ENCODE results near the gene HABP4.

The HABP4 gene

DNA sequence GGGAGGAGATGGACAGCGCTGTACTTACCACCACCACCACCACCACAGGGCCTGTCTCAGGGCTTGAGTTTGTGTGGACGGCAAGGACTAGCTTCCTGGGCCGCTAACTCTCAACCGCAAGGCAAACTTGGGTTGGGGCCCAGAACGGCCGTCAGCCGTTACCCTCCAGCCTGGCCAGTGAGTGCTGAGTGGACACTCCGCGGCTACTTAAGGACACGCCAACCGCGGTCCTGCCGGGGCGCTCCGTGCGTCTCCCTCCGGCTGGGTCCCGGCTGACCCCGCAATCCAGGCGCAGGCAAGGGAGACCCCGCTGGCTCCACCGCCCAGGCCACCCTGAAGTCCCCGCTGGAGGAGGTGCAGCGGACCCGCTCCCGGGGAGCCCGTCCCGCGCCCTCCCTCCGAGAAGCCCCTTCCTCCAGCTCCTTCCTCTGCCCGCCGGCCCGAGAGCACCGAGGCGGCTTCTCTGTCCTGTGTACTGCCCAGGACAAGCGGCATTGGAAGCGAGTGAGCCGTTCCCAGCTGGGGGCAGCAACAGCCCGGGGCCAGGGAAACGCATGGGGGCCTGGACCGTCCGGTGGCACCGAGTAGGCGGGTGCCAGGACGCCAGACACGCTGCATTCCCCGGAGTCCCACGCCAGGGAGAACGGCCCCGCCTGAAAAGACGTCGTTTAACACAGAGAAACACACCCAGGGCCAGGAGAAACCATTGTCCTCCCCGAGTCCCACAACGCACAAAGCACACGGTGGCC is 46.6 kb downstream of the HABP4 start:
- H3K4me3 ChIP-seq (ENCODE audit: low read depth, low read length) = no peak overlapping the region

GRCh38 chr9:96497117-96497399 is 47.1 kb downstream of the HABP4 start:
- no peak for TF ChIP-seq CTCF (IDR thresholded peaks at IDR 0.05; ENCODE audit: control insufficient read depth, extremely low read depth, insufficient read depth)
- no peak overlapping the region for H3K4me3 ChIP-seq (ENCODE audit: low read depth, low read length)
- DNase-seq (ENCODE audit: low read depth) = no peak

More for the DNA sequence above, 46.6 kb downstream of the HABP4 start:
- no peak for DNase-seq (ENCODE audit: low read depth)
- no peak for TF ChIP-seq CTCF (IDR thresholded peaks at IDR 0.05; ENCODE audit: control insufficient read depth, extremely low read depth, insufficient read depth)

DNA sequence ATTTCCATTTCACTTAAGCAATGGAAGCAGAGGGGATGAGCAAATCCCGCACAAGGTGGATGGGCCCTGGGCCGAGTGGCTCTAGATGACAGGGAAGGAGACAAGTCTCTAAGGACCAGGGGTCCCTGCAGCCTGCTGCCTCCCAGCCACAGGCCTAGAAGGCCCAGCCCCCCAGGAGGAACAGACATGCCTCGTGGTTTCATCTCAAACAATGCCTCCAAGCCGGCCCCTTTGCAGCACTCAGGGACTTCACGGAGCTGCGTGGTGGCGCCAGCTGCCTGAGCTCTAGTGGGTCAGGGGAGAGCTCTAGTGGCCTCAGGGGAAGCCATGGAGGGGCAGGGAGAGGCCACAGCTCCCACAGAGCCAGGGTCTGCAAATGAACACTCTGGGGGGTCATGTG is 48.8 kb downstream of the HABP4 start:
- TF ChIP-seq CTCF (IDR thresholded peaks at IDR 0.05; ENCODE audit: control insufficient read depth, extremely low read depth, insufficient read depth) = no peak
- no peak overlapping the region for H3K4me3 ChIP-seq (ENCODE audit: low read depth, low read length)
- DNase-seq (ENCODE audit: low read depth) = no peak

DNA sequence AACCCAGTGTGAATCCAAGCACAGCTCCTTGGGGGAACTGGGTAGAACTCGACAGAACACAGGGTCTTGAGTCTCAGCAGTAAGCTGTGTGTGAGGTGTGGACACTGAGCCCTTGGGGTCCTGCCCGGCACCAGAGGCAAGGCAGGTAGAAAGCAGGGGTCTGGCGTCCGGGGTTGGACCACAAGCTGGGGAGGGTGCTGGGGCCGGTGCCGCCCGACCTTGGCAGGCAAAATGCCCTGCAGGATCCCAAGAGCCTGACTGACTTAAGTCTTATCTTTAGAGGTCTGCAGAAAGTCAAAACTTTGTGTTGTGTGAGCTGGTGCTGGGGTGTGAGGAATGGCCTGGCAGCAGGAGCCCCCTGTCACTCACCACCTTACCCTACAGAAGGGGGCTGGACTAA is 49.3 kb downstream of the HABP4 start:
- no peak for TF ChIP-seq CTCF (IDR thresholded peaks at IDR 0.05; ENCODE audit: control insufficient read depth, extremely low read depth, insufficient read depth)
- H3K4me3 ChIP-seq (ENCODE audit: low read depth, low read length) = no peak overlapping the region
- no peak for DNase-seq (ENCODE audit: low read depth)

DNA sequence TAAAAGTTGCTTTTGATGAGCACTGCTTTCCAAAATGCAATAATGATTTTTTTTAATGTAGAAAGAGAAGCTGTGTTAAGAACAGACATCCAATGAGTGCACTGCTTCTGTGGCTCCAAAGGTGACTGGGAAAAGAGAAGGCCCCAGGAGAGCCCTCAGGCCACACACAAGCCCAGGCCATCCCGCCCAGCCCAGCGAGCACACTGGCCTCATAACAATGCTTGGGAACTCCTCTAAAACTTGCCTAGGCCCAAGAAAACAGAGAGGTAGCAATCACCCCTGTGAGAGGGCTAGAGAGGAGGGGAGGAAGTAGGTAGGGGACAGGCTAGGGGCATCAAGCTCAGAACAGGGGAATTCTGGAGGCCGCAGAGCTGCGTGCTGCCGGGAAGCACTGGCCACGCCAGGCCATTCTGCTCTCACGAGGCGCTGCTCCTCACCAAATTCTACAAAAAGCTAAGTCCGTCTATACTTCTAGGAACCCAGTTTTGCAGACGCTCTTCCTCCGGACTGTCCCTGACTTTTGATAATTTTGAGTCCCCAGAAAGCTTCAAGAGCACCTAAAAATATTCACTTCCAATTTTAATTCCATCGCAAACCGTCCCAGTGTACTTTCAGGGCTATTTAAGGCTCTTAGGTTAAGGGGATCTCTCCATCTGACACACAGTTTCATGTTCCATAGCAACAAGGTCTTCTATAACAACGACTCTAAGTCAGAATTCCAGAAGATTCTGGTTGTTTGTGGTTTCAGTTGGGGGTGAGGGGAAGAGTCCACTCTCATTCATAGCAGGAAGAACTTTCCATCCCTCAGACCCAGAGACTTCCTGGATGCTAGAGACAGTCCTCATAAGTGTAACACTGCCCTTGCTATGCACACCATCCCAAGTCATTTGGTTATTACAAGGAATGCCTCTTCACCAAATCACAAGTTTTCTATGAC is 51.0 kb downstream of the HABP4 start:
- no peak for DNase-seq (ENCODE audit: low read depth)
- no peak overlapping the region for H3K4me3 ChIP-seq (ENCODE audit: low read depth, low read length)
- TF ChIP-seq CTCF (IDR thresholded peaks at IDR 0.05; ENCODE audit: control insufficient read depth, extremely low read depth, insufficient read depth) = no peak

DNA sequence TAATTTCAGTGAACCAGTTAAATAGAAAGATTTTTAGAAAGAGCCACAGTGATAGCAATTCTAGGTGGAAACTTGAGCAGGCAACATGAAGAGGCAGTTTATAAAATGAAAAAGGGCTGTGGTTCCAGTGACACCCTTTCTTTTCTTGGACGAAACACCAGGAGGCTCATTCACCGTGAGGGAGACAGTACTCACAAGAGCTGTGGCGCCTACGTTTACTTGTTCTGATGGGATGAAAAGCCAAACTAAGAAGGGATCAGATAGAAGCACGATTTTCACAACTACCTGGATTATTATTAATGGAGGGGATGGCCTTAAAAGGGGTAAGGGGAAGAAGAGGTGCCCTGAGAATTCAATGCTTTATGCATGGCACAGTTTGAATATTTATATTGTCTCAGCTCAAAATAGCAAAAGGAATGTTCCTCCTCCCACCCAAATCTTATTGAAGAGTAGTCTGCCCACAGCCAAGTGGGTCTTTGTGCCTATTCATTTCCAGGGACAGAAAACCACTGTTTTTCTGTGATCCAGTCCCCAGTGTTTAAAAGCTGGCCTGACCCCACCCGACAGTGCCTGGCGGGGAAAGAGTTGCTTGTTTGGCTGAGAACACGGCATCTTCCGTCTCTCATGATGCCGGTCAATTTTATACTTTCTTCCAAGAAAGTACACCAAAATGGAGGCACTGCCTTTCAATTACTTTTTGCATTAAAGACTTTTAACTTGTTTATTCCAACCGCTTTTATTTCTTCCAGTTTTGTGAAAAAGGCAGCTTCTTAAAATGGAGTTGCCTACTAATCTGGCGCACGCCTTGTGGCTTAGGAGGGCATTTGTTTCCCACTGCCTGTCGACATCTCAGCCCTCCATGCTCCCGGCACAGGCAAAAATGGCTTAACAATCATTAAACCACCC is 51.9 kb downstream of the HABP4 start:
- no peak for DNase-seq (ENCODE audit: low read depth)
- H3K4me3 ChIP-seq (ENCODE audit: low read depth, low read length) = no peak overlapping the region
- TF ChIP-seq CTCF (IDR thresholded peaks at IDR 0.05; ENCODE audit: control insufficient read depth, extremely low read depth, insufficient read depth) = no peak

Measured in LNCaP clone FGC (cell line).